HG03039 (cell line): ENCODE measurements around the gene SMIM14.
"Not testable (repeated sequence)": the region's sequence is repeated elsewhere in the genome, so short reads cannot be mapped to it uniquely, and the experiment has no call there.

ENCODE experiments used
- ATAC-seq: cut with Tn5 transposase; IDR thresholded peaks from one replicate; pipeline ENCODE4 v1.9.1; 2021; ENCODE audit warnings: mild to moderate bottlenecking, moderate library complexity; ENCODE audit not compliant: unreplicated experiment

SMIM14 gene

DNA sequence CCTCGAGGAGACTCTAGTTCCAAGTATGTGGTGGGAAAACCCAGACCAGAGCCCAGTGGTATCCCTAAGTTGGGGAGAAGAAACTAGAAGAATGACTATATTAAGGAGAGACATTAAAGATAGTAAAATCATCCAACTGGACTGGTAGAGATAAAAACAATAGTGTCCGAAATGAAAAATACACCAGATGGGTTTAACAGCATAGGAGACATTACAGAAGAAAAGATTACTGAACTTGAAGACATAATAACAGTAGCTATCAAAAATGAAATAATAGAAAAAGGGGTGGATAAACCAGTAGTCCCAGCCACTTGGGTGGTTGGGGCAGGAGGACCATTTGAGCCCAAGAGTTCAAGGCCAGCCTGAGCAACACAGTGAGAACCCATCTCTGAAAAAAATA, 31.9 kb downstream of the SMIM14 start:
- no peak for ATAC-seq

DNA sequence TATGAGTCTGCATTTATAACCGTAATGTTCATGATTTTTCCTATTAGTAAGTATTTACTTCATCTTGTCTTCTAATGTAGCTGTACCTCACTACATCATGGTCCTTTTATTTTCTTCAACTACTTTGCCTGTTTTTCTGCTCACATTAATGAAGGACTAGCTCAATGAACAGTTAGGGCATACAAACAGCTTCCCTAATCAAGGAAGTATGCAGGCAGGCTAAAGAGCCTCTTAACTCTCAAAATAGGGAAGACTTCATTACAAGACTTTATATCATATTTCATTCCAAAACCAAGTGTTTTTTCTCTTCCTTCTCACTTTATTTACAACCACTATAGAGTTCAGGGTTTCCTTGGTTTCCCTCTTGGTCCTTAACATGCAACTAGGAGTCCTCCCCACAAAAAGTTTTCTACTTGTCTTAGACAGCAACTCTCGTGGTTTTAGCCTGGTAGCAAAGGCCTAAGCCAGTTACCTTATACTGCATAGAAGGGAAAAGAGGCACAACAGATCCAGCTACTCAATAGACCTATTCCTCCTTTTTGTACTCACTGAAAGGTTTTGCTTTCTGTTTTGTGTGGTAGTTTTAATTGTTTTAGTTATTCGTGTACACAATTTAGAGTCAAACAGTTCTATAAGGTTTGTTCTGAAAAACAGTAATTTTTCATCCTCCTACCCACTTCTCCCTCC, 40.8 kb downstream of the SMIM14 start:
- no peak for ATAC-seq

DNA sequence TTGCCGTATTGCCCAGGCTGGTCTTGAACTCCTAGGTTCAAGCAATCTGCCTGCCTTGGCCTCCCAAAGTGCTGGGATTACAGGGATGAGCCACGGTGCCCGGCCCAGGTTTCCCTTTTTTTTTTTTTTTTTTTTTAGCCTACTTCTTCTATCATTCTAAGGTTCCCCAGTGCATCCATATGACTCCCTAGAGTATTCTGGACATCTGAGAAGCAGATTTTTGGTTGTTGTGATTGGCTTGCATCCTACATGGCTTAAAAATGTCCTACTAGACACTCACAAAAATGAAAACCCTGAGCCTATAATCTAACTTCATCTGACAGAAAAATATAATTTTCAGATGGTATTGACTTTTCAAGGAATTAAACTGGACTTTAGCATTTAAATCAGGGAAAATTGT, 41.7 kb downstream of the SMIM14 start:
- ATAC-seq = no peak

DNA sequence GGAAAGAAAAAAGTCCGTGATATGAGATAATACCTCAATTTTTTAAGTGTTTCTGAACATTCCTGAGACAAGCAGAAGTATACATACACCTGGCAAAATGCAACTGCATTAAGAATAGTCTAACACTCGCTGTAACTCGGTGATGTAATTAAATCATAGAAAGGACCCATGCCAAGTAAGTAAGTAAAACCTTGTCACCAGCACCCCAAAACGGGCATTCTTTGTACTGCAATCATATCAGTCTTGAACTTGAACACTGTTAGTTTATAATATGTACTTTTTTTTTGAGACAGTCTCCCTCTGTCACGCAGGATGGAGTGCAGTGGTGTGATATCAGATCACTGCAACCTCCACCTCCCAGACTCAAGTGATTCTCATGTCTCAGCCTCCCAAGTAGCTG, 47.4 kb downstream of the SMIM14 start:
- ATAC-seq = no peak

DNA sequence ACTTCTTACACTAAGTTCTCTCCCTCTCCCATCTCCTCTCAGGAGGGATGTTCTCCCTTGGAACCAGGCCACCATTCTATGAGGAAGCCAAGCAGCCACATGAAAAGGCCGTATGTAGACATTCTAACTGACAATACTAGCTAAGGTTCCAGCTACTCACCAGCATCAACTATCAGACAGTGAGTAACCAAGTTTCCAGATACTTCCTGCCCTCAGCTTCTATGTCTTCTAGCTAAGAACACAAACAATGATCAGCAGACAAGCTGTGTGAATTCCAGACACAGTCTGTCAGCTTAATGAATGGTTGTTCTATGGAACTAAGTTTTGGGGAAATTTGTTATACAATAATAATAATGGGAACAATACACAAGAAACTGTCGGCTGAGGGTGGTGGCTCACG, 50.8 kb downstream of the SMIM14 start:
- ATAC-seq = no peak

DNA sequence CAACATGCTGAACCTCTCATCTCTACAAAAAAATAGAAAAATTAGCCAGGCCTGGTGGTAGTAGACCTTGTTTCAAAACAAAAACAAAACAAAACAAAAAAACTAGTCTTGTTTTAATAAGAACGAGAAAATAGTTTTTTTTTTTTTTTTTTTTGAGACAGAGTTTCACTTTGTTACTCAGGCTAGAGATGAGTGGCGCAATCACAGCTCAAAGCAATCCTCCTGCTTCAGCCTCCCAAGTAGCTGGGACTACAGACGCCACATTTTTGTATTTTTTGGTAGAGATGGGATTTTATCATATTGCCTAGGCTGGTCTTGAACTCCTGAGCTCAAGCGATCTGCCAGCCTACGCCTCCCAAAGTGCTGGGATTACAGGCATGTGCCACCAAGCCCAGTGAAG, 63.7 kb downstream of the SMIM14 start:
- no peak for ATAC-seq

DNA sequence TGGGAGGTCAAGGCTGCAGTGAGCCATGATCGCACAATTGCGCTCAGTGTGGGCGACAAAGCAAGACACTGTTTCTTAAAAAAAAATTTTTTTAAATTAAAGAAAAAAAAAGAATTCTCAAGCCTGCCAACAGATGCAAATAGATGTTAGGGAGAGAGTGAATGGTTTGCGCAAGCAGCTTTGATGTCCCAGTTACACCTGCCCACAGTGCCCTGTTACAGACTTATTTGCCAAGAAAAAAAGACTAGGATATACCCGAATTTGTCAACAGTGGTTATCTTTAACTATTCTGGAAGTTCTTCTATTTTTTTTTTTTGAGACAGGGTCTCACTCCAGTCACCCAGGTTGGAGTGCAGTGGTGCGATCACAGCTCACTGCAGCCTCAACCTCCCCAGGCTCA, 67.2 kb downstream of the SMIM14 start:
- ATAC-seq = no peak

DNA sequence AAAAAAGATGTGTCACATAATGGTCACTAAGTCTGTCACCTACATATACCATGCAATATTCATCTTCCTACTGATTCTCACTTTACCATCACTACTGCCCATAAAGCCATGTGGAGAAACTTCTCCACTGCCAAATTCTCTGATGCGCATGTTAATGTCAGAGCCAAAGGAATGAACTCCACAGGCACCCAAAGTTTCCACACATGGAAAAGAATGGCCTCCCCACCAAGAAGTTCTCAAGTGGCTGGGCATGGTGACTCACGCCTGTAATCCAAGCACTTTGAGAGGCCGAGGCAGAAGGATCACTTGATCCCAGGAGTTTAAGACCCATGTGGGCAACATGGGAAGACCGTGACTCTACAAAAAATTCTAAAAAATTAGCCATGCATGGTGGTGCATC, 67.6 kb downstream of the SMIM14 start:
- no peak for ATAC-seq

DNA sequence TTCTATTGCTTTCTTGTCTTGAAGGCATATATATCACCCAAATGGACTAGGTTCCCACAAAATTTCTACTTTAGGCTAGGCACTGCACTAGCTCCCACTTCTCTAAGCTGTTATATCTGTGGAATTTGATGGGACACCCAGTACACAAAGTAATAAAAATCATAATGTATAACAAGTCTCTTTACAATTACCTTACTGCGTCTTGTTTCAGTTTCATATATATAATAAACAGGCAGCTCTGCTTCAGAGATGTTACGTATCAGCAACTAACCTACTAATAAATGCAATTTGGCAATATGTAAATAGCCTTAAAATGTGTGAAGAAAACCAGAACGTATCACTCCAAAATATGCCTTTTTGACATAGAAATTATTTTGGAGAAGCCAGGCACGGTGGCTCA, 69.5 kb downstream of the SMIM14 start:
- ATAC-seq = no peak

DNA sequence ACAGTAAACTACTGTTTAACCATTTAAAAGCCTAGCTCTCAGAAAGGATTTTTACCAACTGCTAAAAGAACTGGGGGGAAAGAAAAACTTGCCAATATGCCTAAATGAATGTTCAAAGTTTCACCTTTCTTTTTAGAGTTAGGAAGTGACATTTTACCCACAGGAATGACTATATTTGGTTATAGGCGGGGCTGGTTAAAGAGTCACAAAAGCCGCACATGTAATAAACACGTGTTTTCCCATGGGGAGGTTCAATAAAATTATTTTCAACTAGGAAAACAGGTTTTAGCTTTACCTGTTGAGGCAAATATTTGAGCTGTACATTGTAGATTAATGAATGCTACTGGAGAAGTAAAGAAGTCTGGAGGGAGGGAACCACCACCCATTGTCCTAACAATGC, 69.9 kb downstream of the SMIM14 start:
- ATAC-seq = peak; percentile 54

DNA sequence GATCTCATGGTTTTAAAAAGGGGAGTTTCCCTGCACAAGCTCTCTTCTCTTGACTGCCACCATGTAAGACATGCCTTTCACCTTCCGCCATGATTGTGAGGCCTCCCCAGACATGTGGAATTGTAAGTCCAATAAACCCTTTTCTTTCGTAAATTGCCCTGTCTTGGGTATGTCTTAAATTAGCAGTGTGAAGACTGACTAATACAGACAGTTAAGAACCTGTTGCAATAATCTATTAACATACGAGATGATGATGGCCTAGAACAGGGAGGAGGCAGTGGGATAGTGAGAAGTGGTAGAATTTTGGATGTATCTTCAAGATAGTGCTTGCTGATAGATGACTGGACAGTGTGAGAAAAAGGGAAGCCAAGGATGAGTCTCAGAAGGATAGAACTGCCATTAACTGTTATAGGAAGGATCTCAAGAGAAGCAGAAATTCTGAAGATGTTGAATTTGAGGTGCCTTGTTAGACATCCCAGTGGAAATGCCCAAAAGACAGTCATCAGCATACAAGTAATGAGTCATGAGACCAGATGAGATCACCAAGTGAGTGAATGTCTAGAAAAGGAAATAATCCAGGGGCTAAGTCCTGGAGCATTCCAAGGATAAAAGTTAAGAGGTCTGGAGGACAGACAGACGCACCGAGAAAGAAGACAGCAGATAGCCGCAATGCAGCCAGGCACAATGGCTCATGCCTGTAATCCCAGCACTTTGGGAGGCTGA, 72.6 kb downstream of the SMIM14 start:
- ATAC-seq = no peak

DNA sequence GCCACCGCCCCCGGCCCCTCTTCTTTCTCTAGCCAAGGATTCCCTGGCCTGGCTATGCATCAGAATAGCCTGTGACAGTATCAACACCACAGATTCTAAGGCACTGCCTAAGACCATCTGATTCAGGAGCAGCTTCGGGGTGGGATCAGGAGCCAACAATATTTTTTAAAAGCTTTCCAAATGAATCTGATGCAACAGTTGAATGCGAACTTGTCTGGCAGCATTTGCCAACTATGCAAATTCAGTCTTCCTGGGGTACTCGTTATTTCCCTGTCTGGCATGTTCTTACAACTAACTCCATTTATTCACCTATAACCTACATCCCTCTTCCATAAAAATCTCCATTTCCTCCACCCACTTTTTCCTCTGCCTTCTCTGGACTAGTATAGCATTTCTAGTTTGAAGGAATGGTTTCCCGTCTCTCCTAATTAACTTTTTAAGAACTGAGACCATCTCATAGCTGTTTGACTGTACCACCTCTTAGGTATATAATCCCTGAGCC, 75.3 kb downstream of the SMIM14 start:
- no peak for ATAC-seq

DNA sequence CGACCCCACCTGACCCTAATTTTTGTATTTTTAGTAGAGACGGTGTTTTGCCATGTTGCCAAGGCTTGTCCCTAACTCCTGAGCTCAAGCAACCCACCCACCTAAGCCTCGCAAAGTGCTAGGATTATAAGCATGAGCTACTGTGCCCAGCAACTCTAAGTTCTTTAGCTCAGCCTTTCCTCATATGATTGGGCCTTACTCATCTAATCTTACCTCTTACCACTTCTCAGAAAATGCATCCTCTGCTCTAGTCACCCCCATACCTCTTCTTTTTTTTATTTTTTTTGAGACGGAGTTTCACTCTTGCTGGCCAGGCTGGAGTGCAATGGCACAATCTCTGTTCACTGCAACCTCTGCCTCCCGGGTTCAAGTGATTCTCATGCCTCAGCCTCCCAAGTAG, 75.9 kb downstream of the SMIM14 start:
- no peak for ATAC-seq

DNA sequence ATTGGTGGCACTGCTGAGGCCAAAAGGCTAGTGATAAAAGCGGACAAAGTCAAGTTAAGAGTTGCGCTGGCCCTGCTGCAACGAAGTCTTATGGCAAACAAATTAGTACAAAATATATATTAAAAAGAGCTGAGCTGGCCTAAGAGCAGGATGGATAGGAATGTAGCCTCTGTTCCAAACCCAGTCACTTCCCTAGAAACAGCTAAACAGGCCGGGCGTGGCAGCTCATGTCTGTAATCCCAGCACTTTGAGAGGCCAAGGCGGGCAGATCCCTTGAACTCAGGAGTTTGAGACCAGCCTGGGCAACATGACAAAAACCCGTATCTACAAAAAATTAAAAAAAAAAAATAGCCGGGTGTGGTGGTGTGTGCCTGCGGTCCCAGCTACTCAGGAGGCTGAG, 79.0 kb downstream of the SMIM14 start:
- no peak for ATAC-seq

DNA sequence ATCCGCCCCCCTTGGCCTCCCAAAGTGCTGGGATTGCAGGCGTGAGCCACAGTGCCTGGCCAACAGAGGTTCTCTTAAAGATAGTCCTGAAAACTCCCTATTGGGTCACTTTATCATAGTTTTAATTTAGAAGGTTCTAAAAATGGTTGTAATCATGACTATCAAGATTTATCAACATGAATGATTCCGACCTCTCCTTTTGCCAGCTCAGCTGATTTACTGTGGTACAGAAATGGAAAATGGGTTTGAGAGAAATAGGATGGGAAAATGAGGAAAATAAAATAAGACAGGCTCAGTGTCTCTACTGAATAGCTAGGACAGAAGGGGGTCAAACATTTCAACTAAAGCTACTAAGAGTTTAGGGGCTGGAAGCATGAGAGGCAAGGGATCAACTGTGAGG, 83.2 kb downstream of the SMIM14 start:
- no peak for ATAC-seq

DNA sequence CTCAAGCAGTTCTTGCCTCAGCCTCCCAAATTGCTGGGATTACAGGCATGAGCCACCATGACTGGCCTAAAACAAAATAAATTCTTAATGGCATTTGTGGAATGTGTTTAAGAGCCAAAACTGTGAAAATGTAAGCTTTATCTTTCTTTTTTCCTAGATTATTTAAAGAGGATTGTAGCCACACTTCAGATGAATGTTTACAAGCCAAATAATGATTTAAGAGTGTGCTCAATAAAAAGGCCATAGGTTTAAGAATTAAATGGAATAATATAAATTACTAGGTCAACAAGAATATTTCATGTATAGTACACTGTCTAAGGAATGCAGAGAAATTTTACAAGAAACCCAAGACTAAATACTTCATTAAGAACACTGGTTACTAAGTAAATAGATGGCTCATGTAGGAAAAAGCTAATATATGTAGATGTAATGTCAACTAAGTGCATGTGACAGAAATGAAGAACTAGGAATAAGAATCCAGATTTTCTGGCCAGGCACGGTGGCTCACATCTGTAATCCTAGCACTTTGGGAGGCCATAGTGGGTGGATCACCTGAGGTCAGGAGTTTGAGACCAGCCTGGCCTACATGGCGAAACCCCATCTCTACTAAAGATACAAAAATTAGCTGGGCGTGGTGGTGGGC, 90.1 kb downstream of the SMIM14 start:
- no peak for ATAC-seq

DNA sequence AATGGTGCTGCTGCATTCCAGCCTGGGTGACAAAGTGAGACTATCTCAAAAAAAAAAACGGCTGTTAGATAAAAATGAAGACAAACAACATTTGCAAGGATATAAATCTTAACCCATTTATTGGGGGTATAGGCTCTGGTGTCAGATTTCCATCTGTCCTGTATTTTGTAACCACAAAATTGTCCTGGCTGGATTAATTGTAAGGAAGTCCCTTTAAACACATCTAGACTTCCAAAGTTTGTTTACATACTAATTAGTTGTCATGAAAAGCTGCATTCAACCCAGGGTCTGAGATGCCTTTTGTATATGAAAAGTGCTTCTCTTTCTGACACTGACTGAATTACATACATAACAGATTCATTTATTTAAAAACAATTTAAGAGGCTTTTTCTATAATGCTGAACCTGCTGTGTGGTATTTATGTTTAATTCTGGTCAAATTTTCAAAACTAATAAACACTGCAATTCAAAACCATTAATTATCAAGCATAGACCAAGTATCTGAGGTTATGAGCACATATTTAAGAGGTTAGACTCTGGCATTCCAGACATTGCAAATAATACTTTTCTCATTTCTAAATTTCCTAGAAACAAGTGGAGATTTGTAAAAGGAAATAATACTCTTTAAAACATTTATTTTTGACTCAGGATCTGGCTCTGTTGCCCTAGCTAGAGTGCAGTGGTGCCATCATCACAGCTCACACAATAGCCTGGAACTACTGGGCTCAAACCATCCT, 93.9 kb downstream of the SMIM14 start:
- ATAC-seq = no peak

DNA sequence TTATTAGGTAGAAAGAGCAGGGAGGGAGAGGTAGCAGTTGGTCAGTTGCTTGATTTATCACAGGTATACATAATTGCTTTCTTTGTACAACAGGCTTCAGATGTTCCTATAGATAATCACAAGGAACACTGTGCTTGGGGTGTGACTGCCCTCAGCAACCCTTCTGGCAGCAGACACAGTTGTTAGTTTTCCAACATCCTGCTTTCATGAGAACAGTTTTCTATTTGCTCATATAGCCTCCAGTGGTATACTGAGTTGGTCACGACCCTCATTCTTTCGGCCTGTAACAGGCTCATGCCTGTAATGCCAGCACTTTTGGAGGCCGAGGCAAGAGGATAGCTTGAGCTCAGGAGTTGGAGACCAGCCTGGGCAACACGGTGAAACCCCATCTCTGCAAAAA, 94.6 kb downstream of the SMIM14 start:
- ATAC-seq = not testable (repeated sequence)

DNA sequence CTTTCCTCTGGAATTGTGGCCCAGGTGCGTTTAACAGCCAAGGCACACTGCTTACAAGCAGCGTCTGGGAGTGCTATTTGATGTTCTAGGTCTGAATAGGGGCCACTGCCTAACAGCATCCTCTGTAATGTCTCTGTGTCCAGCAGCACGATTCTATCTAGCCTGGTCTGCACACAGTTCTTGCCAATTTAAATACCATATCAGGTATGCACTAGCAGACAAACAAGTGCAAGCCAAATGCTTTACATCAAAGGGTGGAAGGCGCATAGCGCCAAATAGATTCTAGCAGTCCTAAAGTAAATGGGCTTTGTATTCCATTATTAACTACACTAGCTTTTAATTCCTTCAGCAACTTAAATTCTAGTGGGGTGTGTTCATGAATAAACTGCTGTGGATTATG, 95.6 kb downstream of the SMIM14 start:
- no peak for ATAC-seq

DNA sequence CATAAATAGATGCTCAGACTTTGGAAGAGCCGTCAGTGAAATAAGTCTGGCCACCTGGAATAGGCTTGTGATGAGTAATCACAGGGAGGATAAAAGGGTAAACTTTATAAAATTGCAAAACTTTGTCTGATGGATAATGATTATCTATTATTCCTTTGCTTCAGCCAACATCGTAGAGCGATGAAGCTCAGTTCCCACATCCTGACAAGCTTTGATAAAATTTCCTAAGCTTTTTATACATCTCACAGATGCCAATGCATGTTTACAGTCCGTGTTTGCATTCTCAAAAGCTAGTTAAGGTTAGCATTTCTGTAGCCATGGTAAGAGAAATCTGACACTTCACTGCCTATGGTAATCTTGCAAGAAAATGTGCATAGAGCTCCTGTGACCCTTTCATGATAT, 96.1 kb downstream of the SMIM14 start:
- no peak for ATAC-seq

DNA sequence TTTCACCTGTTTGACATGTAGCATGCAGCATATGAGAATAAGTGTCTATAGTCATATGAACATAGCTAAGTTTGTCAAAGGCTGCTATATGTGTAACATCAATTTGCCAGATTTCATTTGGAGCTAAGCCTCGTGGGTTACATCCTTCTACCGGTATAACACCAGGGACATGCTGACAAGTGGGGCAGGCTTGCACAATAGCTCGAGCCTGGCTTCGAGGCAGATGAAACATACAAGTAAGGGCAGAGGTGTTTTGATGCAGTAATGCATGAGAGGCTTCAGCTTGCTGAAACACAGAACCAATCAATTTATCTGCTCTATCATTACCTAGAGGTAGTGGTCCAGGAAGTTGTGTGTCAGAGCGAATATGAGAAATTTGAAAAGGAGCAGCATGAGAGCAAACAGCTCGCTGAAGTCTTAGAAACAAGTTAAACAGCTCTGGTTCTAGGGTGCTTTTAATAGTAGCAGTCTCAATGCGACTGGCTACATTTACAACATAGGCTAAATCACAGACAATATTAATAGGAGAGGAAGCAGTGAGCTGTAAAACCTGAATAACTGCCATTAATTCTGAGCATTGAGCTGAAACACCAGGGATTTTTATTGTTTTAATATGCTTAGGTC, 96.6 kb downstream of the SMIM14 start:
- no peak for ATAC-seq
